Trophoblast cell (in vitro differentiated cells and primary cell): ENCODE data around the gene LRIG1.
A peak's percentile ranks its signal among the peaks of the same experiment; 100 is the strongest.

ENCODE experiments used
- DNase-seq, 2 donors: peaks; one replicate each; pipeline ENCODE4 v3.0.0-alpha.2; 2016
- H2AFZ ChIP-seq: 2 replicates; pipeline ENCODE4 v1.6.1; 2013; ENCODE audit warnings: low read length, moderate library complexity, mild to moderate bottlenecking; ENCODE audit not compliant: insufficient read depth, poor library complexity
- H2AK5ac ChIP-seq: 2 replicates; pipeline ENCODE4 v1.6.1; 2013; ENCODE audit warnings: mild to moderate bottlenecking, low read length
- H2BK120ac ChIP-seq: 2 replicates; pipeline ENCODE4 v1.6.1; 2013; ENCODE audit warnings: low read length, mild to moderate bottlenecking, moderate library complexity; ENCODE audit not compliant: insufficient read depth, poor library complexity
- H2BK12ac ChIP-seq: 2 replicates; pipeline ENCODE4 v1.6.1; 2013; ENCODE audit warnings: mild to moderate bottlenecking, low read length, moderate library complexity
- H2BK5ac ChIP-seq: 2 replicates; pipeline ENCODE4 v1.6.1; 2013; ENCODE audit warnings: low read length, low read depth, moderate library complexity, mild to moderate bottlenecking; ENCODE audit not compliant: poor library complexity
- H3K14ac ChIP-seq: 2 replicates; pipeline ENCODE4 v1.6.1; 2013; ENCODE audit warnings: mild to moderate bottlenecking, low read length
- H3K18ac ChIP-seq: 2 replicates; pipeline ENCODE4 v1.6.1; 2013; ENCODE audit warnings: mild to moderate bottlenecking, low read length
- H3K23ac ChIP-seq: 2 replicates; pipeline ENCODE4 v1.6.1; 2013; ENCODE audit warnings: low read length
- H3K27ac ChIP-seq: 2 replicates; pipeline ENCODE4 v1.5.1; 2013; ENCODE audit warnings: low read depth, mild to moderate bottlenecking, inconsistent platforms, low read length, moderate library complexity
- H3K27me3 ChIP-seq: 2 replicates; pipeline ENCODE4 v1.6.1; 2013; ENCODE audit warnings: inconsistent platforms, mild to moderate bottlenecking, low read length, moderate library complexity; ENCODE audit not compliant: insufficient read depth
- H3K36me3 ChIP-seq, 2 experiments: 1 replicate in 1 of 2; 2 replicates in 1 of 2; pipeline ENCODE4 v1.6.1; 2013; ENCODE audit warnings: low read length in 2 of 2, mild to moderate bottlenecking in 2 of 2, moderate library complexity in 1 of 2; ENCODE audit not compliant: insufficient read depth in 2 of 2, control insufficient read depth in 1 of 2
- H3K4ac ChIP-seq: 2 replicates; pipeline ENCODE4 v1.6.1; 2013; ENCODE audit warnings: low read depth, mild to moderate bottlenecking, low read length, moderate library complexity
- H3K4me1 ChIP-seq, 2 experiments: 1 replicate in 1 of 2; 2 replicates in 1 of 2; pipeline ENCODE4 v1.6.1; 2013; ENCODE audit warnings: low read length in 2 of 2, mild to moderate bottlenecking in 2 of 2, moderate library complexity in 1 of 2; ENCODE audit not compliant: insufficient read depth in 2 of 2, control insufficient read depth in 1 of 2
- H3K4me2 ChIP-seq: 2 replicates; pipeline ENCODE4 v1.6.1; 2013; ENCODE audit warnings: inconsistent platforms, mild to moderate bottlenecking, low read length, moderate library complexity
- H3K4me3 ChIP-seq: 2 replicates; pipeline ENCODE4 v1.5.1; 2013; ENCODE audit warnings: mild to moderate bottlenecking, low read depth, low read length, inconsistent platforms
- H3K79me1 ChIP-seq: one replicate; pipeline ENCODE4 v1.6.1; 2013; ENCODE audit warnings: low read length
- H3K79me2 ChIP-seq: 2 replicates; pipeline ENCODE4 v1.6.1; 2013; ENCODE audit warnings: low read length, mild to moderate bottlenecking; ENCODE audit not compliant: control insufficient read depth, insufficient read depth, poor library complexity
- H3K9ac ChIP-seq: 2 replicates; pipeline ENCODE4 v1.6.1; 2013; ENCODE audit warnings: mild to moderate bottlenecking, low read length
- H3K9me3 ChIP-seq: 2 replicates; pipeline ENCODE4 v1.6.1; 2013; ENCODE audit warnings: low read depth, mild to moderate bottlenecking, control low read depth, inconsistent platforms, low read length; ENCODE audit not compliant: insufficient read depth
- H4K12ac ChIP-seq: 2 replicates; pipeline ENCODE4 v1.6.1; 2013; ENCODE audit warnings: low read depth, mild to moderate bottlenecking, low read length, moderate library complexity
- H4K8ac ChIP-seq: 2 replicates; pipeline ENCODE4 v1.6.1; 2013; ENCODE audit warnings: low read depth, mild to moderate bottlenecking, low read length, moderate library complexity
- H4K91ac ChIP-seq: one replicate; pipeline ENCODE4 v1.6.1; 2013; ENCODE audit warnings: low read depth, mild to moderate bottlenecking, low read length, moderate library complexity
- WGBS: extraction: QIAGEN DNeasy Blood & Tissue Kit; methylation state at CpG from one replicate; pipeline ENCODE4 v1.1.7; 2013; ENCODE audit warnings: missing lambda C conversion rate; ENCODE audit not compliant: insufficient read length, insufficient coverage; ENCODE audit errors: extremely low coverage; 5-methylcytosine and 5-hydroxymethylcytosine counted together

The LRIG1 gene

DNA sequence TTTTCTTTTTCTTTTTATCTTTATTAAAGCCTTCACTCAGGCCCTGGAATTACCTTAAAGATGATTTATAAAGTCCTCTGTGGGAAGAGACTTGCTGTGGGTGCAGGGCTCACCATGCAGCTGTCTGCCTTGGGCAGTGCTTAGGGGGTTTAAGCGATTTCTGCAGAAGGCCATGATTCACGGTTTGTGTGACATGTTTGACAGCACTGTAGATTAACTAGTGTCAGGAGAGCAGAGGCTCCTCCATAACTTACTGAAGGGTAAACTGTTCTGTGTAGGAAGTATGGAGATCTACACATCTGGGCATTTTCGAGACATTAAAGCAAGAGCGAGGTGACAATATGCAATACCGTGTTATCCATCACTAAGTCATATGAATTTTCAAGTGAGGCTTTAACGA, 137.7 kb downstream of the LRIG1 start:
- Histone ChIP-seq H3K14ac (no peak overlapping the region), H3K4me1 (peaks cover 0 to 3% of the 10 kb centered on the region in 2 experiments), H3K9me3 (no peaks in the 10 kb centered on the region), H3K27me3 (no peaks in the 10 kb centered on the region), H2AFZ (no peak overlapping the region), H2BK5ac (no peak overlapping the region), H4K12ac (no peak overlapping the region), H3K79me2 (no peaks in the 10 kb centered on the region), H3K27ac (no peak overlapping the region), H3K4ac (no peak overlapping the region), H4K91ac (no peak overlapping the region), H3K4me3 (no peak overlapping the region), H4K8ac (no peak overlapping the region), H3K79me1 (no peaks in the 10 kb centered on the region), H2BK12ac (no peak overlapping the region), H2BK120ac (no peak overlapping the region), H3K4me2 (no peak overlapping the region), H3K36me3 (no peaks in the 10 kb centered on the region), H3K23ac (no peak overlapping the region), H2AK5ac (no peak overlapping the region), H3K9ac (no peak overlapping the region), H3K18ac (no peak overlapping the region)
- no CpG with 5 or more reads among the region's 6 CpGs for WGBS
- peak; percentile 76 to 78 for DNase-seq

GRCh38 chr3:66362541-66362941, 138.3 kb downstream of the LRIG1 start:
- Histone ChIP-seq H3K4me1 (peaks cover 0 to 3% of the 10 kb centered on the region in 2 experiments), H3K4me2 (no peak overlapping the region), H2AFZ (no peak overlapping the region), H4K12ac (no peak overlapping the region), H2BK120ac (no peak overlapping the region), H3K14ac (no peak overlapping the region), H2BK12ac (no peak overlapping the region), H3K4ac (no peak overlapping the region), H3K23ac (no peak overlapping the region), H3K4me3 (no peak overlapping the region), H3K27me3 (no peaks in the 10 kb centered on the region), H3K79me1 (no peaks in the 10 kb centered on the region), H3K27ac (no peak overlapping the region), H3K36me3 (no peaks in the 10 kb centered on the region), H4K8ac (no peak overlapping the region), H3K9ac (no peak overlapping the region), H2BK5ac (no peak overlapping the region), H3K79me2 (no peaks in the 10 kb centered on the region), H3K18ac (no peak overlapping the region), H2AK5ac (no peak overlapping the region), H3K9me3 (no peaks in the 10 kb centered on the region), H4K91ac (no peak overlapping the region)
- DNase-seq = peak; percentile 27 to 71
- WGBS = no CpG with 5 or more reads among the region's 3 CpGs

DNA sequence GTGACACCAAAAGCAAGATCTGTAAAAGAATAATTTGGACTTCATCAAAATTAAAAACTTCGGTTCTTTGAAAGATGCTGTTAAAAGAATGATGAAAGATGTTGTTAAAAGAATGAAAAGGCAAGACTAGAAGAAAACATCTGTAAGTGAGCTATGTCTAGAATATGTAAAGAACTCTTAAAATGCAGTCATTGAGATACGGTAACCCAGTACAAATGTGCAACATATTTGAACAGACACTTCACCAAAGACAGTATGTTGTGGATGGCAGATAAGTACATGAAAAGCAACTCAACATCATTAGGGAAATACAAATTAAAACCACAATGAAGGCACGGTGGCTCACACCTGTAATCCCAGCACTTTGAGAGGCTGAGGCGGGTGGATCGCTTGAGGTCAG, 139.5 kb downstream of the LRIG1 start:
- Histone ChIP-seq H2BK120ac (no peak overlapping the region), H3K23ac (no peak overlapping the region), H2BK12ac (no peak overlapping the region), H2AK5ac (no peak overlapping the region), H3K4me2 (no peak overlapping the region), H3K27ac (no peak overlapping the region), H3K4me1 (peaks cover 0 to 3% of the 10 kb centered on the region in 2 experiments), H4K12ac (no peak overlapping the region), H3K36me3 (no peaks in the 10 kb centered on the region), H3K4me3 (no peak overlapping the region), H3K27me3 (no peaks in the 10 kb centered on the region), H4K8ac (no peak overlapping the region), H3K14ac (no peak overlapping the region), H3K9ac (no peak overlapping the region), H3K79me2 (no peaks in the 10 kb centered on the region), H2BK5ac (no peak overlapping the region), H3K4ac (no peak overlapping the region), H3K79me1 (no peaks in the 10 kb centered on the region), H4K91ac (no peak overlapping the region), H3K9me3 (no peaks in the 10 kb centered on the region), H3K18ac (no peak overlapping the region), H2AFZ (no peak overlapping the region)
- no CpG with 5 or more reads among the region's 5 CpGs for WGBS
- DNase-seq = peak in 1 of 2 donors; percentile 70

DNA sequence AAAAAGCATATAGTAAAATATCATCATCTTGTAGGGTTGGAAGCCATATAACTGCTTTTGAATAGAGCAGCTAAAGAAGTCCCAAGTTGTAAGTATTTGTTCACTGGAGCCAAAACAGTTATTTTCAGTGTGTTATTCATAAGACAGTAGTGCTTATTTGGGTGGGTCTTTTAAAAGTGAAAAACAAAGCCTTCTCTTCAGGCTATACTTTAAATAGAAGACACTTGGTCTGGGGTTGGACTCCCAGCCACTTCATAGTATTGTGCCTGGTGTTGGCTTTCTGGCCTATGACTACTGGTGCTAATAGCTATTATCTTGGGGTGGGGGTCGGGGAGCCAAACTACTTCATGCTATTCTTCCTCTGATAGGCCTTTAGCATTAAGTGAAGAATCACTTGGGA, 144.8 kb downstream of the LRIG1 start:
- H3K79me1 ChIP-seq = no peaks in the 10 kb centered on the region
- H3K4me2 ChIP-seq = no peak overlapping the region
- no peak overlapping the region for H2BK5ac ChIP-seq
- no peak overlapping the region for H2AFZ ChIP-seq
- H3K9me3 ChIP-seq = no peaks in the 10 kb centered on the region
- H2BK12ac ChIP-seq = no peak overlapping the region
- H3K27me3 ChIP-seq = no peaks in the 10 kb centered on the region
- DNase-seq = no peak
- no peak overlapping the region for H4K8ac ChIP-seq
- no peak overlapping the region for H3K9ac ChIP-seq
- no peak overlapping the region for H3K14ac ChIP-seq
- H3K23ac ChIP-seq = no peak overlapping the region
- H4K91ac ChIP-seq = no peak overlapping the region
- H3K4me1 ChIP-seq = peaks cover 0 to 4% of the 10 kb centered on the region in 2 experiments
- H2AK5ac ChIP-seq = no peak overlapping the region
- H3K36me3 ChIP-seq = no peaks in the 10 kb centered on the region
- no peaks in the 10 kb centered on the region for H3K79me2 ChIP-seq
- WGBS = no CpG with 5 or more reads among the region's 1 CpG
- H3K27ac ChIP-seq = no peak overlapping the region
- no peak overlapping the region for H3K4me3 ChIP-seq
- no peak overlapping the region for H3K4ac ChIP-seq
- H3K18ac ChIP-seq = no peak overlapping the region
- H2BK120ac ChIP-seq = no peak overlapping the region
- no peak overlapping the region for H4K12ac ChIP-seq
